ENCODE data around the gene OR5H2. TPM values are rescaled to one million over a fixed set of nuclear protein-coding genes. Genes with fewer than 3 reads are reported as not detected.

The OR5H2 gene
- total RNA-seq, 4 donors from 2014 or later: not detected

DNA sequence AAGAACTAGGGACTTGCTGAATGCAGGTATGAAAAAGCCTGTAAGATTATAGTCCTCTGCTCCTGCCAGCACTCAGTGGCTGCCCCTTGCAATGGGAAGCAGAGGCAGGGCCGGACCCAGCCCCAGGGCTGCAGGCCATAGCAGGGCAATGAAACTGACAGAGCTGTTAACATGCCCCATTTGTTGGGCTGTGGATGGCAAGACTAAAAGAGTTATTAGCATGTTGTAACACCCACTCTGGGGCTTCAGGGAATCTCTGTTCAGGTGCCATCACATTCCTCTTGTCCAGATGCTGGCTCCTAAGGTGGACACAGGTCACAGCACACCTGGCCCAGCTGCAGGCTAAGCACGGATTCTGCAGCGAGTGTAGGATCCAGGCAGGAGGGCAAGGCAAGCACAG is 7.4 kb upstream of the OR5H2 start:
- no peak for ATAC-seq
- peaks cover 0 to 13% (median 0%) of the 10 kb centered on the region in 3 donors for H3K9me3 ChIP-seq
- H3K4me1 ChIP-seq: no peaks in the 10 kb centered on the region
- WGBS, 2 donors (ENCODE audit: low coverage in 1 of 2): 60% methylated on average over 1 of the region's 3 CpGs; no CpG with 5 or more reads in 1 of the 2 donors
- H3K27ac ChIP-seq: no peak overlapping the region
- no peak overlapping the region for H3K4me3 ChIP-seq
- no peaks in the 10 kb centered on the region for H3K36me3 ChIP-seq
- no peak for TF ChIP-seq POLR2AphosphoS5 (IDR thresholded peaks at IDR 0.05)
- TF ChIP-seq, protein P1, sequence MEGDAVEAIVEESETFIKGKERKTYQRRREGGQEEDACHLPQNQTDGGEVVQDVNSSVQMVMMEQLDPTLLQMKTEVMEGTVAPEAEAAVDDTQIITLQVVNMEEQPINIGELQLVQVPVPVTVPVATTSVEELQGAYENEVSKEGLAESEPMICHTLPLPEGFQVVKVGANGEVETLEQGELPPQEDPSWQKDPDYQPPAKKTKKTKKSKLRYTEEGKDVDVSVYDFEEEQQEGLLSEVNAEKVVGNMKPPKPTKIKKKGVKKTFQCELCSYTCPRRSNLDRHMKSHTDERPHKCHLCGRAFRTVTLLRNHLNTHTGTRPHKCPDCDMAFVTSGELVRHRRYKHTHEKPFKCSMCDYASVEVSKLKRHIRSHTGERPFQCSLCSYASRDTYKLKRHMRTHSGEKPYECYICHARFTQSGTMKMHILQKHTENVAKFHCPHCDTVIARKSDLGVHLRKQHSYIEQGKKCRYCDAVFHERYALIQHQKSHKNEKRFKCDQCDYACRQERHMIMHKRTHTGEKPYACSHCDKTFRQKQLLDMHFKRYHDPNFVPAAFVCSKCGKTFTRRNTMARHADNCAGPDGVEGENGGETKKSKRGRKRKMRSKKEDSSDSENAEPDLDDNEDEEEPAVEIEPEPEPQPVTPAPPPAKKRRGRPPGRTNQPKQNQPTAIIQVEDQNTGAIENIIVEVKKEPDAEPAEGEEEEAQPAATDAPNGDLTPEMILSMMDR (IDR thresholded peaks at IDR 0.05): no peak
- TF ChIP-seq POLR2A (IDR thresholded peaks at IDR 0.05): no peak
- no peak for TF ChIP-seq EP300 (IDR thresholded peaks at IDR 0.05)
- H3K27me3 ChIP-seq: no peaks in the 10 kb centered on the region

DNA sequence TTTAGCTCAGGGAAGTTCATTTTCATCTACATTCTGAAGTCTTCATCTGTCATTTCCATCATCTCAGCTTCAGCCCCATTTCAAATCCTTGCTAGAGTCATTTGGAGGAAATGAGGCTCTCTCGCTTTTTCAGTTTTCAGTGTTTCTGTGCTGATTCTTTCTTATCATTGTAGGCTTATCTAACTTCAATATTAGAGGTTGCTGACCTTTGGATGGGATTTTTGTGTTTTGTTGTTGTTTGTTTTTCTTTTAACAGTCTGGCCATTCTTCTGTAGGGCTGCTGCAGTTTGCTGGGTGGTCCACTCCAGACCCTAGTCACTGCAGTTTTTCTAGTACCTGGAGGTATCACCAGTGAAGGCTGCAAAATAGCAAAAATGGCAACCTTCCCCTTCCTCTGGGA is 8.6 kb downstream of the OR5H2 start:
- TF ChIP-seq POLR2A (IDR thresholded peaks at IDR 0.05): no peak
- TF ChIP-seq EP300 (IDR thresholded peaks at IDR 0.05): no peak
- TF ChIP-seq POLR2AphosphoS5 (IDR thresholded peaks at IDR 0.05): no peak
- TF ChIP-seq, protein P1 (IDR thresholded peaks at IDR 0.05): no peak
- no peaks in the 10 kb centered on the region for H3K27me3 ChIP-seq
- ATAC-seq: no peak
- H3K9me3 ChIP-seq: no peaks in the 10 kb centered on the region
- no peaks in the 10 kb centered on the region for H3K4me1 ChIP-seq
- WGBS, 2 donors (ENCODE audit: low coverage in 1 of 2): 89 to 100% methylated on average over 1 of the region's 1 CpG
- no peaks in the 10 kb centered on the region for H3K36me3 ChIP-seq
- H3K4me3 ChIP-seq: no peak overlapping the region
- no peak overlapping the region for H3K27ac ChIP-seq

DNA sequence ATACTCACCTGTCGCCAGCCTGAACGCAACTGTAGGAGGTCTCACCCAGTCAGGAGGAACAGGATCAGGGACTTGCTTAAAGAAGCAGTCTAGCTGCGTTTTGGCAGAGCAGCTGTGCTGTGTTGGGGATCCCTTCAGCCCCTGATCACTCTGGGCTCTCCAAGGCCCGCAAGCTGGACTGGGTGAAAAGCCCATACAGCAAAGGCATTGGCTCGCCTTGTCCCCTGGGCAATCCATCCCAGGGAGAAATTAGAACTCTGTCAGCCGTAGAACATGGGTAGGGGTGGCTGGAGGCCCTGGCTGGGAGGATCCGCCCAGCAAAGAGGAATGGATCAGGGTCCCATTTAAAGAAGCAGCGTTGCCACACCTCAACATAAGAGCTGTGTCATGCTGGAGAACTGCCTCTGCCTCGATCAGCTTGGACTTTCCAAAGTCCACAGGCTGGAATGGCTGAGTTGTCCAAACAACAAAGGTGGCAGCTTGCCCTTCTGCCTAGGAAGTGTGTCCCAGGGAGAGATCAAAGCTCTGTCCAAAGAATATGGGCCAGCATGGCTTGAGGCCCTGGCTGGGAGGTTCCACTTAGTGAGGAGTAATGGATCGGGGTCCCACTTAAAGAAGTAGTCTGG is 9.1 kb downstream of the OR5H2 start:
- Histone ChIP-seq H3K9me3 (peaks cover 0 to 2% (median 0%) of the 10 kb centered on the region in 3 donors), H3K4me1 (no peaks in the 10 kb centered on the region), H3K27me3 (no peaks in the 10 kb centered on the region), H3K36me3 (no peaks in the 10 kb centered on the region), H3K4me3 (no peak overlapping the region), H3K27ac (no peak overlapping the region)
- no peak for TF ChIP-seq POLR2AphosphoS5 (IDR thresholded peaks at IDR 0.05)
- TF ChIP-seq, protein P1 (IDR thresholded peaks at IDR 0.05): no peak
- no peak for TF ChIP-seq EP300 (IDR thresholded peaks at IDR 0.05)
- WGBS, 2 donors (ENCODE audit: low coverage in 1 of 2): 50% methylated on average over 2 of the region's 10 CpGs; no CpG with 5 or more reads in 1 of the 2 donors
- no peak for ATAC-seq

DNA sequence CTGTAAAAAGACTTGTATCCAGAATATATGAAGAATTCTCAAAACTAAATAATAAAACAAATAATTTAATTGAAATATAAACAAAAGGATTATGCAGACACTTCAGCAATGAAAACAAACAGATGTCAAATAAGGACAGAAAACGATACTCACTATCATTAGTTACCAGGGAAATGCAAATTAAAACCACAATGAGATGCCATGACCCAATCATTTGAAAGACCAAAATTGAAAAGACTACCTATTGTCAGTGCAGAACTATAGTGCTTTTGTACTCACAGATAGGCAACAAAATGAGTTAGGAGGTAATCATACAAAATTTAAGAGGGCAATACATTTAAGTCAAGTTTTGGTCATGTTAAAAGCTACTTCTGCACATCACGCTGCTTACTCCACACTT is 39.8 kb downstream of the OR5H2 start:
- ATAC-seq: no peak
- WGBS, 2 donors (ENCODE audit: low coverage in 1 of 2): 75 to 83% methylated on average over 2 of the region's 2 CpGs
- H3K27me3 ChIP-seq: peaks cover 4% of the 10 kb centered on the region
- H3K4me3 ChIP-seq: no peak overlapping the region
- H3K27ac ChIP-seq: no peak overlapping the region
- H3K9me3 ChIP-seq: no peaks in the 10 kb centered on the region
- no peaks in the 10 kb centered on the region for H3K4me1 ChIP-seq
- TF ChIP-seq EP300 (IDR thresholded peaks at IDR 0.05): no peak
- TF ChIP-seq POLR2AphosphoS5 (IDR thresholded peaks at IDR 0.05): no peak
- no peak for TF ChIP-seq POLR2A (IDR thresholded peaks at IDR 0.05)
- TF ChIP-seq, protein P1 (IDR thresholded peaks at IDR 0.05): no peak
- no peaks in the 10 kb centered on the region for H3K36me3 ChIP-seq

DNA sequence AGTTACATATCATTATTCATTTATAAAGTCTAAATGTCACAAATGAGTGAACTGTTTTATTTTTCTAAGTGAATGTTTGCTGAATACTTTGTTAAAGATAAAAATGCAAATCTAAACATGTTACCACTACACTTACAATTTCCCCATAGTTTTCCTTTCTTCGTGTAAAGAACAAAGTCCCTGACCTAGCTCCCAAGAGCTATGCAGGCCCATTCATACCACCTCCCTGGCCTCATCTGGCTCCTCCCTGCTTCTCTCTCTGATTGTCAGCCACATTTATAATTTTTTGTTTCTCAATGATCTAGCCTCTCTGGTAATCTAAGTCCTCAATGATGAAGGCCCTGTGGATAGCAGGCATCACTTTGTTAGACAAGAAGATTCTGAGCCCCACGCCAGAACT is 40.4 kb downstream of the OR5H2 start:
- Histone ChIP-seq H3K36me3 (no peaks in the 10 kb centered on the region), H3K4me1 (no peaks in the 10 kb centered on the region), H3K4me3 (no peak overlapping the region), H3K27me3 (peaks cover 8% of the 10 kb centered on the region), H3K27ac (no peak overlapping the region), H3K9me3 (no peaks in the 10 kb centered on the region)
- no peak for TF ChIP-seq EP300 (IDR thresholded peaks at IDR 0.05)
- TF ChIP-seq, protein P1 (IDR thresholded peaks at IDR 0.05): no peak
- no peak for TF ChIP-seq POLR2AphosphoS5 (IDR thresholded peaks at IDR 0.05)
- WGBS, 2 donors (ENCODE audit: low coverage in 1 of 2): 74 to 88% methylated on average over 1 to 2 of the region's 2 CpGs
- no peak for ATAC-seq
